GM12801 (cell line): ENCODE measurements around the gene ZNF467.

Experiments used
- CTCF ChIP-seq: IDR thresholded peaks from one replicate; pipeline ENCODE4 v1.5.1; 2011; ENCODE audit warnings: control low read depth; ENCODE audit not compliant: insufficient read length; ENCODE audit errors: extremely low read depth

Gene ZNF467

DNA sequence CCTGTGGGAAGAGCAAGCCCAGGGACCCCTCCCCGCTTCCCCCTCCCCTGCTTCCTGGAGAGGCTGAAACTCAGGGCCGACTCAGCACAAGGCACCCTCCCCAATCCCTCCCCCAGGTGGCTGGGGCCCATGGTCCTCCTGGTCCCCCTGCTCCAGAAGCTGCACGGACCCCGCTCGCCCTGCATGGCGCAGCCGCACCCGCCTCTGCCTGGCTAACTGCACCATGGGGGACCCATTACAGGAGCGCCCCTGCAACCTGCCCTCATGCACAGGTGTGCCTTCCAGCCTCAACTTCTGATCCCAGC lies 45.1 kb upstream of the ZNF467 start:
- no peak for TF ChIP-seq CTCF

DNA sequence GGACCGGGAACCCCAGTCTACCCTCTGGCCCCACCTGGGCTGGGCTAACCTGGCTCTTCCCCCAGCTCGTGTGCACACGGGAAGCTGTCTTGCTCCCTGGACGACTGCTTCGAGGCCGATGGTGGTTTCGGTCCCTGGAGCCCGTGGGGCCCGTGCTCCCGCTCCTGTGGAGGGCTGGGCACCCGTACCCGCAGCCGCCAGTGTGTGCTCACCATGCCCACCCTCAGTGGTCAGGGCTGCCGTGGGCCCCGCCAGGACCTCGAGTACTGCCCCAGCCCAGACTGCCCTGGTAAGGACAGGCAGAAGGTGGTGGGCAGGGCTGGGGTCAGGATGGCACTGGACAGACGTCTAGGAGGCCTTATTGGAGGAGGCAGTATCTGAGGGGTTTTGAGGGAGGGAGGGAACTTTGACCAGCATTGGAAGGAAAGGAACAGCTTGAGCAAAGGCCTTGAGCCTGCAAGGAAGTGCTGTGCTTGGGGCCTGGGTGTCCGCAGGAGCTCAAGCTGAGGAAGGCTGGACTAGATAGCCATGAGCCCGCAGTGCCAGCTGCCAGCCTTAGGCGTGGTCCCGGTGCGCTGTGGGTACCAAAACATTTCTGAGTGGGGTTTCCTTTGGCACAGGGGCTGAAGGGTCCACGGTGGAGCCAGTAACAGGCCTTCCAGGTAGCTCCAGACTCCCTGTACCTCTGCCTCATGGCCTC lies 44.6 kb upstream of the ZNF467 start:
- TF ChIP-seq CTCF = no peak

DNA sequence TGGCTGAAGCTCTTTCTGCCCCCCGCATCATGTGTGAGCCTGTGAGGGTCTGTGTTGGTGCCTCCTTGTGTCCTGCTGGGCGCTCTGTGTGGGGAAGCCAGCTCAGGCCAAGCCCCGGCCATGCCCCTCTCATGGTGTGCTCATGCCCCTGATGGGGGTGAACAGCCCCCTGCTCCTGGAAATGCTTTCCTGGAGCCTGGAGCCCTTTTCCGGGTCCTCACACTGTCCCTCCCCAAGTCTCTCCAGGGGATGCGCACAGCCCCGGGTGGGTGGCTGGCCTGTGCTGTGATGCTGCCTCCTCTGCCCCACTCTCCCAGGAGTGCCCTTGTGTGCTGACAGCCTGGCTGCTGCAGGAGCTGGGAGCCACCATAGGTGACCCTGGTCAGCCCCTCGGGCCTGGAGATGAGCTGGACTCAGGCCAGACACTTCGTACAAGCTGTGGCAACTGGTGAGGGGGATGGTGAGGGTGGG lies 43.9 kb upstream of the ZNF467 start:
- no peak for TF ChIP-seq CTCF

DNA sequence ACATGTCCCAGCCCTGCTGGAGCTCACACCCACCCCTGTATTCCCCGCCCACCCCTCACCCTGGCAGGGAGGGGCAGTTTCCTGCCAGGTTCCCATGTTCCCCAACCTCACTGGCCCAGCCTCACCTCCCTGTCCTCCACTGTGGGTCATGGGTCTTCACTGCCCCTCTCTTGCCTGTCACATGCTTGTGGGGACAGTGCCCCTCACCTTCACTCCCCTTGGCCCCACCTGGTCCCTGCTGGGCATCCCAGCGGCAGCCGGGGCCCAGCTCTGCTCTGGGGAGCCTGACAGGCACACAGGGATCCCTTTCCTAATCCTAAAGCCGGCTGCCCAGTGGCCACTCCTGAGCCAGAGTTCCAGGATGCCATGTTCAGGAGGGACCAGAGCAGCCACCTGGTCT lies 43.4 kb upstream of the ZNF467 start:
- TF ChIP-seq CTCF = no peak

- TF ChIP-seq CTCF = no peak
These were observed 42.9 kb upstream of the ZNF467 start for GRCh38 chr7:149816267-149816751.

DNA sequence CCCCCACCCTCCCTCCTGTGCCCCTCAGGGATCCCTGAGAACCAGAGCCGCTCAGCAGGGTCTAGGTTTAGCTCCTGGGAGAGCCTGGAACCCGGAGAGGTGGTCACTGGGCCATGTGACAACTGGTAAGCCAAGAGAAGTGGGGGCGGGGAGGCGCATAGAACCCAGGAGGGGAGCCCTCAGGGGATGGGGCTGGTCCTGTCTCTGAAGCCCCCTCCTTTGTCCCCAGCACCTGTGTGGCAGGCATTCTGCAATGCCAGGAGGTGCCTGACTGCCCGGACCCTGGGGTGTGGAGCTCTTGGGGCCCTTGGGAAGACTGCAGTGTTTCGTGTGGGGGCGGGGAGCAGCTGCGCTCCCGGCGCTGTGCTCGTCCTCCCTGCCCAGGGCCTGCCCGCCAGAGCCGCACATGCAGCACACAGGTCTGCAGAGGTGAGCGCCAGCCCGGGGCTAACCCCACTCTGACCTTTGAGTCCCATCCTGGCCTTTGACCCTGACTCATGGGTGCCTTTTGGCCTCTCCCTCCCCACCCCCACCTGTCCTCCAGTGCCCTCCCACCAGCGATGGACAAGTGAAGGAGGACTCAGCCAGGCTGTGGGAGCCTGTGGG lies 42.4 kb upstream of the ZNF467 start:
- no peak for TF ChIP-seq CTCF

- TF ChIP-seq CTCF = no peak
These were observed 41.7 kb upstream of the ZNF467 start for GRCh38 chr7:149815121-149815520.
